GM12878 (cell line): ENCODE results near the gene CCHCR1. TPM values are rescaled to one million over a fixed set of nuclear protein-coding genes. Genes with fewer than 3 reads are reported as not detected.
A peak's percentile ranks its signal among the peaks of the same experiment; 100 is the strongest.

Experiments used
- CBX5 ChIP-seq: sonication (generic); IDR thresholded peaks from 2 replicates; pipeline ENCODE4 v1.6.1; 2016; ENCODE audit warnings: low read depth, moderate library complexity, mild to moderate bottlenecking, inconsistent platforms
- E2F4 ChIP-seq: IDR thresholded peaks from 2 replicates; pipeline ENCODE4 v1.6.1; 2012; ENCODE audit warnings: low read depth, low read length, improper control_type of control experiment
- EED ChIP-seq: sonication (generic); IDR thresholded peaks from 2 replicates; pipeline ENCODE4 v1.6.1; 2016; ENCODE audit warnings: antibody characterized with exemption, low read depth
- EZH2 ChIP-seq: IDR thresholded peaks from 2 replicates; pipeline ENCODE4 v1.6.1; 2012; ENCODE audit warnings: low read depth, mild to moderate bottlenecking, control low read depth, inconsistent platforms, low read length, borderline replicate concordance; ENCODE audit not compliant: control insufficient read depth
- FOXM1 ChIP-seq: IDR thresholded peaks from 2 replicates; pipeline ENCODE4 v1.6.1; 2012; ENCODE audit warnings: low read depth, mild to moderate bottlenecking, inconsistent platforms, low read length, moderate library complexity
- HDAC2 ChIP-seq: fragments of 200-600 bp; sonication (generic); IDR thresholded peaks from 2 replicates; pipeline ENCODE4 v1.6.1; 2017
- HDGF ChIP-seq: fragments of 450-650 bp; IDR thresholded peaks from 2 replicates; pipeline ENCODE4 v1.6.1; 2016; ENCODE audit warnings: antibody characterized with exemption
- IKZF1 ChIP-seq: fragments of 450-650 bp; conservative IDR thresholded peaks from 2 replicates; pipeline ENCODE4 v1.6.1; 2017; ENCODE audit warnings: antibody characterized with exemption, mild to moderate bottlenecking
- IKZF2 ChIP-seq, 2 experiments: fragments of 450-650 bp; IDR thresholded peaks; 2 replicates each; pipeline ENCODE4 v1.6.1; 2017; ENCODE audit warnings: mild to moderate bottlenecking in 2 of 2, moderate library complexity in 2 of 2
- IRF5 ChIP-seq: fragments of 450-650 bp; IDR thresholded peaks from 2 replicates; pipeline ENCODE4 v1.6.1; 2017; ENCODE audit warnings: borderline replicate concordance
- MEF2B ChIP-seq: fragments of 450-650 bp; IDR thresholded peaks from 2 replicates; pipeline ENCODE4 v1.6.1; 2018; ENCODE audit warnings: mild to moderate bottlenecking, moderate library complexity; ENCODE audit not compliant: partially characterized antibody, poor library complexity, severe bottlenecking
- MLLT1 ChIP-seq: fragments of 450-650 bp; IDR thresholded peaks from 2 replicates; pipeline ENCODE4 v1.6.1; 2016; ENCODE audit warnings: mild to moderate bottlenecking
- MYC ChIP-seq: IDR thresholded peaks from 2 replicates; pipeline ENCODE4 v1.6.1; 2011; ENCODE audit warnings: mild to moderate bottlenecking, low read length, moderate library complexity, inconsistent platforms; ENCODE audit not compliant: insufficient read depth, insufficient replicate concordance, insufficient read length, severe bottlenecking
- NR2C1 ChIP-seq: fragments of 450-650 bp; IDR thresholded peaks from 2 replicates; pipeline ENCODE4 v1.6.1; 2017; ENCODE audit warnings: antibody characterized with exemption, mild to moderate bottlenecking, moderate library complexity
- PAX8 ChIP-seq: fragments of 450-650 bp; IDR thresholded peaks from 2 replicates; pipeline ENCODE4 v1.6.1; 2017; ENCODE audit warnings: mild to moderate bottlenecking, moderate library complexity
- POLR2A ChIP-seq: IDR thresholded peaks from 2 replicates; pipeline ENCODE4 v1.6.1; 2011; ENCODE audit warnings: low read depth, mild to moderate bottlenecking, low read length
- POLR2AphosphoS2 ChIP-seq: IDR thresholded peaks from 2 replicates; pipeline ENCODE4 v1.6.1; 2011; ENCODE audit warnings: low read depth, mild to moderate bottlenecking, low read length, improper control_type of control experiment, moderate library complexity
- POLR2AphosphoS5 ChIP-seq: IDR thresholded peaks from 2 replicates; pipeline ENCODE4 v1.6.1; 2011; ENCODE audit warnings: mild to moderate bottlenecking, low read length, inconsistent platforms
- RB1 ChIP-seq: fragments of 450-650 bp; formaldehyde crosslinking; IDR thresholded peaks from 2 replicates; pipeline ENCODE4 v1.6.1; 2017; ENCODE audit warnings: mild to moderate bottlenecking, borderline replicate concordance
- RELB ChIP-seq: fragments of 450-650 bp; IDR thresholded peaks from 2 replicates; pipeline ENCODE4 v1.6.1; 2017; ENCODE audit warnings: low read depth, mild to moderate bottlenecking, moderate library complexity
- SMAD1 ChIP-seq: fragments of 450-650 bp; IDR thresholded peaks from 2 replicates; pipeline ENCODE4 v1.6.1; 2018; ENCODE audit warnings: mild to moderate bottlenecking, low read depth; ENCODE audit not compliant: partially characterized antibody
- SP1 ChIP-seq: IDR thresholded peaks from one replicate; pipeline ENCODE4 v1.6.1; 2011; ENCODE audit warnings: low read depth, low read length
- SPI1 ChIP-seq: IDR thresholded peaks from 2 replicates; pipeline ENCODE4 v1.6.1; 2011; ENCODE audit warnings: low read depth, mild to moderate bottlenecking, low read length, moderate library complexity, borderline replicate concordance; ENCODE audit not compliant: insufficient read depth
- SREBF2 ChIP-seq: IDR thresholded peaks from 2 replicates; pipeline ENCODE4 v1.6.1; 2012; ENCODE audit warnings: mild to moderate bottlenecking, low read length
- STAT3 ChIP-seq: IDR thresholded peaks from 2 replicates; pipeline ENCODE4 v1.6.1; 2011; ENCODE audit warnings: low read depth, low read length, improper control_type of control experiment
- SUPT20H ChIP-seq: IDR thresholded peaks from 2 replicates; pipeline ENCODE4 v1.6.1; 2011; ENCODE audit warnings: low read depth, mild to moderate bottlenecking, low read length, moderate library complexity, borderline replicate concordance; ENCODE audit not compliant: control insufficient read depth
- TARDBP ChIP-seq: IDR thresholded peaks from 2 replicates; pipeline ENCODE4 v1.6.1; 2016; ENCODE audit warnings: borderline replicate concordance
- polyA plus RNA-seq, 11 experiments: library from polyadenylated mRNA; depleted of rRNA in 4 of 11; unstranded in 6 of 11; stranded (reverse) in 5 of 11; fragments of >200 nt; fragmentation: Nextera tagmentation in 4 of 11; fragmentation: Illumina TruSeq in 1 of 11; extraction: Ambion mirVana in 4 of 11; extraction: Trizol in 1 of 11; gene quantifications; 1 replicate in 1 of 11; 2 replicates in 10 of 11; pipeline versions ENCODE4 v1.2.1 to v1.2.3, GENCODE V29; 2011 to 2016; ENCODE audit warnings: inconsistent platforms in 2 of 11, missing spikeins in 2 of 11, low read depth in 1 of 11
- total RNA-seq, 4 experiments: library from RNA; depleted of rRNA in 3 of 4; stranded (reverse); fragments of >200 nt in 3 of 4; fragmentation: Illumina TruSeq in 1 of 4; extraction: Trizol in 1 of 4; gene quantifications; 2 replicates each; pipeline versions ENCODE4 v1.2.1 to v1.2.3, GENCODE V29; 2013 to 2021

Gene CCHCR1
- total and polyA plus RNA-seq, 10 of the 15 experiments (the other 5 are each of a cell fraction or from before 2014, with no cell fraction given) = 1.0 to 35.2 (median 24.7) TPM

- peak; percentile 78 to 84 for TF ChIP-seq IKZF2 (IDR thresholded peaks at IDR 0.05)
- peak; percentile 78 for TF ChIP-seq SMAD1
- peak; percentile 72 for TF ChIP-seq POLR2AphosphoS5
- TF ChIP-seq FOXM1 = 0 out of 2 replicates have a peak, but pooled peaks have one; percentile 43
- TF ChIP-seq PAX8 = no peak
- TF ChIP-seq CBX5 = no peak
- no peak for TF ChIP-seq STAT3
- no peak for TF ChIP-seq SP1
- peak; percentile 87 for TF ChIP-seq EED
- peak; percentile 96 for TF ChIP-seq IKZF1
- TF ChIP-seq MYC = no peak
- no peak; the same call in 1 of the 2 replicates for TF ChIP-seq RB1
- no peak for TF ChIP-seq HDAC2
- no peak for TF ChIP-seq EZH2
- no peak; the same call in 1 of the 2 replicates for TF ChIP-seq TARDBP
- no peak for TF ChIP-seq HDGF
- no peak for TF ChIP-seq SUPT20H
- 0 out of 2 replicates have a peak, but pooled peaks have one; percentile 45 for TF ChIP-seq MLLT1
- peak; percentile 87 for TF ChIP-seq POLR2A
- TF ChIP-seq POLR2AphosphoS2 = peak; percentile 26; the same call in 1 of the 2 replicates
- no peak for TF ChIP-seq IRF5
- no peak for TF ChIP-seq NR2C1
- TF ChIP-seq SPI1 = no peak
- peak; percentile 46 for TF ChIP-seq MEF2B
- TF ChIP-seq RELB = peak; percentile 80
- TF ChIP-seq E2F4 = peak; percentile 52; the same call in 1 of the 2 replicates
- TF ChIP-seq SREBF2 = no peak
These were observed 40.1 kb upstream of the CCHCR1 start (continued) for GRCh38 chr6:31197559-31198305.
